SIG-M5 treated with dmso at 0.1 percent for 504 hours (cell line): Measurements from ENCODE around the gene OR5AR1.
"Not testable (repeated sequence)": the region's sequence is repeated elsewhere in the genome, so short reads cannot be mapped to it uniquely, and the experiment has no call there.

Source experiments
- DNase-seq: peaks from one replicate; lab custom pipeline; 2025; ENCODE audit not compliant: unreplicated experiment; lab: John Stamatoyannopoulos, UW

Gene OR5AR1

GRCh38 chr11:56663386-56663785, at the start of gene OR5AR1:
Gene OR5AR1, plus strand, starts transcription at chr11:56663686. Its CDS starts 0 bp downstream, at chr11:56663686.
- DNase-seq, result no peak

GRCh38 chr11:56624661-56625110, 38.8 kb upstream of the OR5AR1 start:
- peak; percentile 7 for DNase-seq

DNA sequence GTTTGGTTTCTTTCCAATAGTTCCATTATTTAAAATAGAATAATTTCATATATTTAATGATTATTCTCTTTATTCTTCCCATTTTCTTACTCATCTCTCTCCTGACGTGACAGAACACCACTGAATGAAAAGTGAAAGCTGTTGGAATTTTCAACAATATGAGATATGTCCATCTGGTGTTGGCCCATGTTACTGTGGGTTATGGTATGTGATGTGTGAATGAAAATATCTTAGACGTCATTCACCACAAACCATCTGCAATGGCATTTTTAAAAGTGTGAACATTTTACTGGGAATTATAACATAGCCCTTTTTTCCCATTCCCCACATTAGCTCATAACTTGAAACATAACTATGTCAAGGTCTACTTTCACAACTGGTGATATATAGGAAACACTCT, 37.5 kb upstream of the OR5AR1 start:
- DNase-seq, result no peak

DNA sequence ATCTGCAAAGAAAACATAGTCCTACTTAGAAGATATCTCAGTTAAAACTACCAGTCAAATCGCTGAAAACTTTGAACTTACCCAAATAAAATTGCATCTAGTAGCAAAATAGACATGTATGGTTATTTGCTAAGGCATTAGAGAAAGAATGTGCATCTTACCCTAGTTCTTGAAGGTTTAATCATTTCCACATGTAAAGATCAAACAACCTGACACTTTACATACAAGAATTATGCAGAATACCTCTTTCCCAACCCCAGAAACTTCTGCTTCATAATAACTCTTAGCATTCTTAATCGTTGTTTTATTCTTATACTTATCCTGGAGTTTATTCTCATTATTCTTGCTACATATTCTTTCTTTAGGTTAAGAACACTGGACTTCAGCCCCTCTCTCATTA, 31.2 kb upstream of the OR5AR1 start:
- DNase-seq, result no peak

DNA sequence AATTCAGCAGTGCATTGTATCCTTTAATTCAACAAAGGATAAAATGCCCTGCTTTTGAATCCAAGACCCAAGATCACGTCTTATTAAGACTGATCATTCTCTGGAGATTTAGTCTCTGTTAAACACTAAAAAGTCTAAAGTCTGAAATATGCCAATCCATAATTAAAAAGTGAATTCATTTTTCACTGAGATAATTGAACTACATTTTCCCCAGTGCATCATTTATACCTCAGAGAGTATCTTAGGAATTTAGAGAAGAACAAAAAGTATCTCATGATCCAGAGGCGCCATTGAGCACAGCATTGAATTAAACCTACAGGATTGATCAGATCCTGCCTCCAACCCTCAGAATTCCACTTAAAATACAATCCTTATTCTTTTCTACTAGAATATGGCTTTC, 26.6 kb upstream of the OR5AR1 start:
- no peak for DNase-seq

DNA sequence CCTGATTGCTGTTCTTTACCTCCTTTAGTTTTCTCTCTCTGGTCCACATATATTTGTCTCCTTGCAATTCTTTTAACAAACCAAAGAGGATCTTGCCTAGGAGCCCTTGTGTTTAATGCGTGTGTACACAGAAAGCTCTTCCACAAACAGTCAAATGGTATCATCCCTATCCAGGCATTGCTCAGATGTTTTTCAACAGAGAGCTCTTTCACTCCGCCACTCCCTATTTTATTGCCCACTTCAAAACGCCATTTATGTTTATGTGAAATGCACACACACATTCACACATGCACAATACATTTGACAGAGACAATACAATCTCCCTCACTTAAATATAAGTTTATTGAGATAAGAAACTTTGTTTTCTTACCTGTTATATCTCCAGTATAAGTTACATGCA, 26.0 kb upstream of the OR5AR1 start:
- no peak for DNase-seq

- no peak for DNase-seq
These were observed 21.1 kb upstream of the OR5AR1 start, which contains the start of gene OR5AP2 for GRCh38 chr11:56642339-56642738. Gene OR5AP2, minus strand, starts transcription at chr11:56642439. Its CDS starts 0 bp downstream, at chr11:56642439.

GRCh38 chr11:56659755-56660154, 3.7 kb upstream of the OR5AR1 start:
- no peak for DNase-seq

DNA sequence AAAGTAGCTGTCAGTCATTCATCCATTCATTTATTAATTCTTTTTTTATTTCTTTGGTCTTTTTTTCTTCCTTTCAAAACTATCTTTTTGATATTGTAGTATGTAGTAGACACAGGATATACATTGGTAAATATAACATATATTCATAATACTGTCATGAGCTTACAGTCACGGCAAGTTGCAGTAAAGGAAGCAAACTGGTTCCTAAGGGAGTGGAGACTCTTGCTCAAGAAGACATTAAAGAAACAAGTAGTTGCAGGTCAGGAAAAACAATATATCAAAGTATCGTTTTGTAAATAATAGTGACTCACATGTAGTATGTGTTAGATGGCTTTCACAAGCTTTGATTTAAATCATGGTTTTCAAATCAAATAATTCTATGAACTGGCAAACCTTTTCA, 7.5 kb downstream of the OR5AR1 start:
- no peak for DNase-seq

GRCh38 chr11:56688554-56689100, 25.1 kb downstream of the OR5AR1 start:
- DNase-seq, result no peak

GRCh38 chr11:56691179-56691578, 27.7 kb downstream of the OR5AR1 start:
- not testable (repeated sequence) for DNase-seq

DNA sequence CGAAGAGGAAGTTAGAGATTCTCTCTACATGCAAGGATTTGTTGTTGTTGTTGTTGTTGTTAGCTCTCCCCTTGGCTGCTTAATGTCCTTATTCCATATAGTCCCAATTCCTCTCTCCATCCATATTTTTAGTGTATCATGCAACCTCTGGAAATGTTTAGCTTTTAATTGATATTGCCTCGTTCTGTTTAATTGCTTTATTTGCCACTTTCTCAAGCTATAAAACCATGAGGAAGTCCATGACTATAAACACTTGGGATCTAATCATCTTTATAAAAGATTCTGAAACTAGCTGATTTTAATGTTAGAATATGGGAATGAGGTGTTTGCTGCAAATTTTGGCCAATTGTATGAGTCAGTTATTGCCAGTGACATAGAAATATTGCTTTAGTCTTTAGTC, 29.9 kb downstream of the OR5AR1 start:
- no peak for DNase-seq

GRCh38 chr11:56698795-56699194, 35.3 kb downstream of the OR5AR1 start, which contains the start of gene OR9G1:
Gene OR9G1, plus strand, starts transcription at chr11:56699095. Its CDS starts 1,293 bp downstream, at chr11:56700388.
- DNase-seq, result no peak

GRCh38 chr11:56700242-56700913, 36.9 kb downstream of the OR5AR1 start:
- no peak for DNase-seq

GRCh38 chr11:56700914-56701485, 37.5 kb downstream of the OR5AR1 start:
- DNase-seq, result no peak

GRCh38 chr11:56705784-56706396, 42.4 kb downstream of the OR5AR1 start:
- DNase-seq, result no peak

DNA sequence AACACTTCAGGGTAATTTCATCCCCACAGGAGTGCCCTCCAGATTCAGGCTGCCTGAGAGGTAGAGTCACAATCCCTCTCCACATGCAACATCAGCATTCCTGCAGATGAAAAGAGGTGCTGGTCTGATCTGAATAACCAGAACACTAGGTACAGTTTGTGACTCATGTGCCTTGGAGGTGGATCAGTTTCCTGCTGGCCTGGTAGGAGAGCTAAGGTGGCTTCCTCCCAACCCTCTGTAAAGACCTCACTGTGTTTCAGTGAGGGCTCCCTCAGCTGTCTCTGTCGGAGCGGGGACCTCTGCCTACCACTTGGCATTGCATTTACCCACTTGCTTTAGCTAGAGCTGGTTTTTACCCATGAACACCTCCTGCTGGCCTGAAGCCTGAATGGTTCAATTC, 43.0 kb downstream of the OR5AR1 start:
- no peak for DNase-seq

- no peak for DNase-seq
These were observed 50.7 kb downstream of the OR5AR1 start for GRCh38 chr11:56714206-56714605.
